ENCODE measurements around the gene FAM234B.
"Not testable (repeated sequence)": the region's sequence is repeated elsewhere in the genome, so short reads cannot be mapped to it uniquely, and the experiment has no call there.

Gene FAM234B

GRCh38 chr12:13023811-13024530, 20.2 kb upstream of the FAM234B start:
- DNase-seq (ENCODE audit: low read depth in 2 of 2): no peak

GRCh38 chr12:13024531-13024916, 19.7 kb upstream of the FAM234B start:
- no peak for DNase-seq (ENCODE audit: low read depth in 2 of 2)

- DNase-seq (ENCODE audit: low read depth in 2 of 2): no peak
These were observed 17.9 kb upstream of the FAM234B start for GRCh38 chr12:13026286-13026685.

- DNase-seq (ENCODE audit: low read depth in 2 of 2): no peak
These were observed 17.1 kb upstream of the FAM234B start for GRCh38 chr12:13027032-13027431.

GRCh38 chr12:13027508-13027907, 16.7 kb upstream of the FAM234B start:
- DNase-seq (ENCODE audit: low read depth in 2 of 2): no peak

GRCh38 chr12:13028825-13029570, 15.2 kb upstream of the FAM234B start:
- no peak for DNase-seq (ENCODE audit: low read depth in 2 of 2)

GRCh38 chr12:13030541-13031291, 13.5 kb upstream of the FAM234B start:
- no peak for DNase-seq (ENCODE audit: low read depth in 2 of 2)

- DNase-seq (ENCODE audit: low read depth in 2 of 2): no peak
These were observed 12.0 kb upstream of the FAM234B start for GRCh38 chr12:13032164-13032563.

GRCh38 chr12:13033476-13033875, 10.7 kb upstream of the FAM234B start:
- DNase-seq (ENCODE audit: low read depth in 2 of 2): no peak

GRCh38 chr12:13035335-13035734, 8.8 kb upstream of the FAM234B start:
- DNase-seq (ENCODE audit: low read depth in 2 of 2): not testable (repeated sequence)

- no peak for DNase-seq (ENCODE audit: low read depth in 2 of 2)
These were observed 7.3 kb upstream of the FAM234B start for GRCh38 chr12:13036881-13037280.

- DNase-seq (ENCODE audit: low read depth in 2 of 2): no peak
These were observed 5.6 kb upstream of the FAM234B start for GRCh38 chr12:13038491-13039161.

GRCh38 chr12:13039328-13039956, 4.7 kb upstream of the FAM234B start:
- no peak for DNase-seq (ENCODE audit: low read depth in 2 of 2)

- no peak for DNase-seq (ENCODE audit: low read depth in 2 of 2)
These were observed 3.0 kb upstream of the FAM234B start for GRCh38 chr12:13041224-13041623.

- DNase-seq (ENCODE audit: low read depth in 2 of 2): no peak
These were observed 1.4 kb upstream of the FAM234B start for GRCh38 chr12:13042666-13043230.

GRCh38 chr12:13044906-13045299, 722 bp downstream of the FAM234B start:
- no peak for DNase-seq (ENCODE audit: low read depth in 2 of 2)

GRCh38 chr12:13045816-13046215, 1.6 kb downstream of the FAM234B start:
- DNase-seq (ENCODE audit: low read depth in 2 of 2): no peak

- no peak for DNase-seq (ENCODE audit: low read depth in 2 of 2)
These were observed 2.8 kb downstream of the FAM234B start for GRCh38 chr12:13046964-13047363.

GRCh38 chr12:13049816-13050215, 5.6 kb downstream of the FAM234B start:
- no peak for DNase-seq (ENCODE audit: low read depth in 2 of 2)

GRCh38 chr12:13052421-13052820, 8.2 kb downstream of the FAM234B start:
- no peak for DNase-seq (ENCODE audit: low read depth in 2 of 2)

GRCh38 chr12:13053617-13054016, 9.4 kb downstream of the FAM234B start:
- not testable (repeated sequence) for DNase-seq (ENCODE audit: low read depth in 2 of 2)
